Inflammatory macrophage (primary cell): ENCODE measurements around the gene RRAS2.
"Not testable (repeated sequence)": the region's sequence is repeated elsewhere in the genome, so short reads cannot be mapped to it uniquely, and the experiment has no call there.

ENCODE experiments used
- DNase-seq, 2 donors: peaks; one replicate each; pipeline ENCODE4 v3.0.0-alpha.2; 2020 to 2022

RRAS2 gene

DNA sequence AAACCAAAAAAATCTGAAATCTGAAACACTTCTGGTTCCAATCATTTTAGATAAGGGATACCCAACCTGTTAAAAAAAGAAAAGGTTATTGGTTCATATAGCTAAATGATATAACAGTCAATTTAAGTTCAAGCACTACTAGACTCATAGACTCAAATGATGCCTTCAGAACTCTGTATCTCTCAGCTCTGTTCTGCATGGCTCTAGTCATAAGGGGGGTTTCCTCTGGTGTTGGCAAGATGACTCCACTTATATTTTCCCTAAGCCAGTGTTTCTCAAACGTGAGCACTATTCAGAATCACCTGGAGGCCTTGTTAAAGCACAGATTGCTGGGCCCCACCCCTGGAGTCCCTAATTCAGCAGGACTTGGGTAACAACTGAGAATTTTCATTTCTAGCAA lies 11.5 kb upstream of the RRAS2 start:
- no peak for DNase-seq

DNA sequence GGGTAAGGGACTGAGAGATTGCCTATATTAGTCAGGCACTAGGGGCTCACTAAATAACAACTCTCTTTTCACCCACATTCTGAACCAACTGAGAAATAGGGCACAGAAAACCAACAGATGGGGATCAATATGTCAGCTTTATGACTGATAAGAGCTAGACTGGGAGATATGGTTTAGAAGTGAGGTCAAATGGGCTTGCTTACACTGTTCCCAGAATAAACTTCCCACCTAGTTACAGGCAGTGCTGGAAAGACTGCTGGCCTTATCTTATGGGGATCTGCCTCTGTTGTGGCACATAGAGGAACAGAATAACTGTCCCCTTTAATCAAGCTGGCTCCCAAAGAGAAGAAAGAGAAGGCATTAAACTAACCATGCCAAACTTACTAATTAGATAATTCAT lies 10.6 kb upstream of the RRAS2 start:
- no peak for DNase-seq

DNA sequence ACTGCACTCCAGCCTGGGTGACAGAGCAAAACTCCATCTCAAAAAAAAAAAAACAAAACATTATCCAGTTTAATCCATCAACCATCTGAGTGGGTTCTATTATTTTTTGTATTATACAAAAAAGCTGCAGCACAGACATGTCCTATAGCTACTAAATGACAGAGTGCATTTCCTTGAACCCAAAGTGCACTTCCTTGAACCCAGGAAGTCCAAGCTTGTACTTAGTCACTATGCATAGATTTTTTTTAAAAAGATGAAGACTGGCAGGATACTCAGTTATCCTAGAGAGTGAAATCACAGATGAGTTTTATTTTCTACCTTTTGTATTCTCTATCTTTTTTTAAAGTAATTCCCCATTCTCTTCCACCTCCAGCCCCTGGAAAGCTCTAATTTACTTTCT lies 8.0 kb upstream of the RRAS2 start:
- no peak for DNase-seq

DNA sequence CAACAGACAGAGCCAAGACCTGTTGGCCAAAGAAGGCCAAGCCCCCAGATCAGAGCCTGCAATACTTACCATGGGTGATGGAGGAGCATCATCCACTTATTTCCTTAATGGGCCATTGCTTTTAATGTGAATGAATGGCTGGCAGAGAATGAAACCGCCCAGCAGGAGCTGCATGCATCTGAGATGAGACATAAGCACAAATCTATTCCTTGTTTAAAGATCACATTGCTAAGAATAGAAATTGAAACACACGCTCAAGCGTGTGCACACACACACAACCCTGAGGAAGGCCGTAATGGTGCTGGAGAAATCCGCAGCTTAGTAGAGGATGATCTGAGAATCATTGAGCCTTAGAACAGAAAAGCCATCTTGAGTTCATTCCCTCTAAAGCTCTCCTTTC lies 5.3 kb upstream of the RRAS2 start:
- DNase-seq, result no peak

DNA sequence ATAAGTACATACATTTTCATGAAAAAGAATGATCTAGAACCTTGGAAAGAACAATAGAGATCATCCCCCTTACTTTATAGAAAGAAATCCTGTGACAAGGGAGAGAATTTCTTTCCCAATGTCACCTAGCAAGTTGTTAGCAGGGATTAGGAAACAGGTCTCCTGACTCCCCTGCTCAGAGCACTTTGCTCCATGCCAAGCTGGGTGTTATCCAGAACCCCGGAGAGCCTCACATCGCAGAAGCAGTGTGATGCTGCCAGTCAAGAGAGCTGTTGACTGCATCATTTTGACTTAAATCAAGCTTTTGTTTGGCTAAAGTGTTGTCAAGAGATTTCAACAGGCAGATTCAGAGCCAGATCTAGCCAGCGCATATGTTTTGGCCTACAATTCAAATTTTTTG lies 3.6 kb upstream of the RRAS2 start:
- no peak for DNase-seq

DNA sequence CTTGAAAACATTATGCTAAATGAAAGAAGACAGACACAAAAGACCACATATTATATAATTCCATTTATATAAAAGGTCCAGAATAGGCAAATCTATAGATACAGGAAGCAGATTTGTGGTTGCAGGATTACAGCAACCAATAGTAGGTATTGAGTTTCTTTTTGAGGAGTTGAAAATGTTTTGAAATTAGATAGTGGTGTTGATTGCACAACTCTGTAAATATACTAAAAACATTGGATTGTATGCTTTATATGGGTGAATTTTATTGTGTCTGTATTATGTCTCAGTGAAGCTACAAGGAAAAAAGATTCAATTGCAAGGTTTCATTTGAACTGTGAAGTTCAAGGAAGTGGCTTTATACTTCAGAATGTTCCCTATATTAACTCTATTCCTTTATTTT lies 3.0 kb upstream of the RRAS2 start:
- no peak for DNase-seq

DNA sequence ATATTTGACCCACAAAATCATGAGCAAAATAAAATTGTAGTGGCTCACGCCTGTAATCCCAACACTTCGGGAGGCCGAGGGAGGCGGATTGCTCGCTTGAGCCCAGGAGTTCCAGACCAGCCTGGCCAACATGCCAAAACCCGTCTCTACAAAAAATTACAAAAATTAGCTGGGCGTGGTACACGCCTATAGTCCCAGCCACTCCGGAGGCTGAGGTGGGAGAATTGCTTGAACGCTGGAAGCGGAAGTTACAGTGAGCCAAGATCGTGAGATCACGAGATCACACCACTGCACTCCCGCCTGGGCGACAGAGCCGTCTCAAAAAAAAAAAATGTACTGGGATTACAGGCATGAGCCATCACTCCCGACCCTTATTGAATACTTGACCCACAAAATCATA lies 2.0 kb upstream of the RRAS2 start:
- DNase-seq, result no peak

DNA sequence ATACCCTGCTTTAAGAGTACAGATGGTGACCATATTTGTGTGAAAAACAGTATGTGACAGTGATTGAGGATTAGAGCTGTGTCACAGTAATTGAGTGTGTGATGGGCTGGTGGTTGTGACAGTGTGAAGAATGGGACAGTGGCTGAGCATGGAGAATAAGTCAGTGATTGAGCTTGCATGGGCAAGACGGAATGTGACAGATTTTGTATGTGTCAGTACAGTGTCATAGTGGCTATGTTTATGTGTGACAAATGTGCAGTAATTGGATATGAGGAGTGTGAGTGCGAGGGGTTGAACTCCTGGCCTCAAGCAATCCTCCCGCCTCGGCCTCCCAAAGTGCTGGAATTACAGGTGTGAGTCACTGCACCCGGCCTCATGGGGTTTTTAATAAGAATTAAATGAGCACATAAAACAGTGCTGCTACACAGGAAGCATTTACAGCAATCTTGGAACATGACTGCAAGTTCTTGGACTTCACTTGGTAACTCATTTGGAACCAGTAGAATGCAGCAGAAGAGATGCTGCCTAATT lies 583 bp upstream of the RRAS2 start:
- DNase-seq, result no peak

DNA sequence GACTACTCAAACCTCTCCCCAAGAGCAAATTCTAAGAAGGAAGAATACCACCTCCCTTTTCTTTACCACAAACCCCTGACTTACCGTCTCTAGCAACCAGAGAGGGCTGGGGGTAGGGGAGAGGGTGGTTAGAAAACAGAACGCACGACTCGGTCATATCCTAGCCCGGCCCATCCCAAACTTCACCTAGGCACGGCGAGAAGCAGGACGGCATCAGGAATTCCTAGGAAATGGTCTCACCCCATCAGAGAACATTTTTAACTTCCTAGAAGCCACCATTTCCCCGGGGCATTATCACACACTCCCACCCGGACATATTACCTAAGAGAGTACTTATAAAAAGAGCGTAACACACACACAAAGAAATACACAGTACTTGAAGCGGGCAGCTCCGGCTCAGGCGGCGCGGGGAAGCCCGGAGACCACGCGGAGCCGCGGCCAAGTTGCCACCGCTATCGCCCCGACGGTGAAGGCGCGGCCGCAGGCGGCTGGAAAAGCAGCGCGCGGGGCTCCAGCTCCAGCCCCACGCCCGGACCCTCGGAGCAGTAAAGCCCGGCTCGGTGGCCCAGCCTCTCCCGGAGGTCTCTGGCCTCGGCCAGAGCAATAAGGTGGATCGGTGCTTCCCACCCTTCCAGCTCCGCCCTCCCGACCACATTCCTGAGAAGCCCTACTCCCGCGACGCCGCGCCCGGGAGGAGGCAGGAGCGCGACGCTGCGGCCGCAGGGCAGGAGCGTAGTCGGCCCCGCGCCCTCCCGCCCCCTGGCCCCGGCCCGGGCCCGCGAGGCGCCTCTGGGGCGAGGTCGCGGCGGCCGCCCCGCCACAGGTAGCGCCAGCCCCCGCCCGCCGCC lies 878 bp downstream of the RRAS2 start:
- no peak for DNase-seq

DNA sequence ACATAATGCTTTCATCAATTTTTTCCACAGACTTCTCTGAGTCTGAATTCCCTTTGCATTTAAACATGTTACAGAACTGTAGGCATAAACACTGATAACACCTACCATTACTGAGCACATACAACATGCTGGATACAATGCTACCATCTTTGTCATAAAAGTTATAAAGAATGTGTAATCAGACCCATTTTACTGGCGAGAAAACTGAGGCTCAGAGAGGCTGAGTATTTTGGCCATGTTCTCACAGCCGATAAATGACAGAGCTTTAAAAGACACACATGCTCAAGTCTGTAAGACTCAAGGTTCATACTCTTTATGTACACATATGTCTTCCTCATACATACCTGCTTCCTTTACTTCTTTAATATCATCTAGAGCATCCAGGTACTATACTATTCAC lies 2.6 kb downstream of the RRAS2 start:
- DNase-seq, result no peak

DNA sequence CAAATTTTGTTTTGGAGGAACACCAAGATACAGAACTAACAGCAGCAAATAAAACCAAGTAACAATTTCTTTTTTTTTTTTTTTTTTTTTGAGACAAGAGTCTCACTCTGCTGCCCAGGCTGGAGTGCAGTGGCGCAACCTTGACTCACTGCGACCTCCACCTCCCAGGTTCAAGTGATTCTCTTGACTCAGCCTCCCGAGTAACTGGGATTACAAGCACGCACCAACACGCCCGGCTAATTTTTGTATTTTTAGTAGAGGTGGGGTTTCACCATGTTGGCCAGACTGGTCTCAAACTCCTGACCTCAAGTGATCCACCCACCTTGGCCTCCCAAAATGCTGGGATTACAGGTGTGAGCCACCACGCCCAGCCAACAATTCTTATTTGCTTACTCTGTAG lies 4.4 kb downstream of the RRAS2 start:
- DNase-seq, result not testable (repeated sequence)

DNA sequence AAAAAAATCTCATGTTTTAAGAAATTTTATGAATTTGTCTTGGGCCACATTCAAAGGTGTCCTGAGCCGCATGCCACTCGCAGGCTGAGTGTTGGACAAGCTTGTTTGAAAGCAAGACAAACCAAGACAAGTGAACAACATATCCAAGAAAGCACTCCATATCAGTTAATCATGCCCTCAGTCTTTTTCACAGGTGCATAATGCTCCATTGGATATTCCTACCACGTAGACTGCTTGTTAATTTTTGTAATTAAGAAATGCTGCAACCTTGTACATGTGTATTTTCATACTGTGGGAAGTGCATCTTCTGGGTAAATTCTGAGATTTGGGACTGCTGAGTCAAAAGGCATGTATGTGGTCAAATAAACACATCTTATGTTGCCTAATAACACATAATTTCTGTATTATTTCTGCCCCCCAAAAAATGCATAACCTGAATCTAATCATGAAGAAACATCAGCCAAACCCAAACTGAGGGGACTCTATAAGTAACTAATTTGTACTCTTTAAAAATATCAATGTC lies 8.2 kb downstream of the RRAS2 start:
- DNase-seq, result no peak

DNA sequence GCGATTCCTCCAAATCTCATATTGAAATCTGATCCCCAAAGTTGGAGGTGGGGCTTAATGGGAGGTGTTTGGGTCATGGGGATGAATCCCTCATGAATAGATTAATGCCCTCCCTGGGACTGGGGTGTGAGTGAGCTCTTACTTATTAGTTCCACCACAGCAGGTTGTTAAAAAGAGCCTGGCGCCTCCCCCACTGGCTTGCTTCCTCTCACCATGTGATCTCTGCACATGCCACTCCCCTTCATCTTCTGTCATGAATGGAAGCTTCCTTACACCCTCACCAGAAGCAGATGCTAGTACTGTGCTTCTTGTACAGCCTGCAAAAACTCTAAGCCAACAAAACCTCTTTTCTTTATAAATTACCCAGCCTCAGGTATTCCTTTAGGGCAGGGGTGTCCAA lies 8.8 kb downstream of the RRAS2 start:
- no peak for DNase-seq

DNA sequence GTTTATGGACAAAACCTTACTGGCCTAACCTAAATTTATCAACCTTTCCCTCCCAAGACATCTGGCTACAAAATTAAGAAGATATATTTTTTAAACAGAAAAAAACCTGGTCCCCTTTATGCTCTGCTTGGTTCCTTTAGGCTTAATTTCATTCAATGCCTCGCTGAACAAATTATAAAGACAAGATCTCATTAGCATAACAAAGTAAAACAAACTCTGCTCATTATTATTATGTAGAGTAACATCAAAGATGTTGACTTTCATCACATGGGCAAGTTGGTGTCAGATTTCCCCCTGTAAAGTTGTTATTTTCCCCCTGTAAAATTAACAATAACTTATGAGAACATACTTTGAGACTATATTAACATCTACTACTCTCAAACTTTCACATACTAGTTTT lies 11.0 kb downstream of the RRAS2 start:
- DNase-seq, result no peak

DNA sequence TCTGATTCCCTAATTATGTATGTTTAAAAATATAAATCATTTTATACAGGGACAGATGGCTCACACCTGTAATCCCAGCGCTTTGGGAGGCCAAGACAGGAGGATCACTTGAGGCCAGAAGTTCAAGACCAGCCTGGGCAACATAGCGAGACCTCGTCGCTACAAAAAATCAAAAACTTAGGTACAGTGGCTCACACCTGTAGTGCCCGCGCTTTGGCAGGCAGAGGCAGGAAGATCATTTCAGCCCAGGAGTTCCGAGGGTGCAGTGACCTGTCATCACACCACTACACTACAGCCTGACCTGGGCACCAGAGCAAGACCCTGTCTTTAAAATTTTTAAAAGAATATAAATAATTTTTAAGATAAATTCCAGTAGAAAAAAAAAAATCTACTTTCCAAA lies 11.5 kb downstream of the RRAS2 start:
- no peak for DNase-seq

DNA sequence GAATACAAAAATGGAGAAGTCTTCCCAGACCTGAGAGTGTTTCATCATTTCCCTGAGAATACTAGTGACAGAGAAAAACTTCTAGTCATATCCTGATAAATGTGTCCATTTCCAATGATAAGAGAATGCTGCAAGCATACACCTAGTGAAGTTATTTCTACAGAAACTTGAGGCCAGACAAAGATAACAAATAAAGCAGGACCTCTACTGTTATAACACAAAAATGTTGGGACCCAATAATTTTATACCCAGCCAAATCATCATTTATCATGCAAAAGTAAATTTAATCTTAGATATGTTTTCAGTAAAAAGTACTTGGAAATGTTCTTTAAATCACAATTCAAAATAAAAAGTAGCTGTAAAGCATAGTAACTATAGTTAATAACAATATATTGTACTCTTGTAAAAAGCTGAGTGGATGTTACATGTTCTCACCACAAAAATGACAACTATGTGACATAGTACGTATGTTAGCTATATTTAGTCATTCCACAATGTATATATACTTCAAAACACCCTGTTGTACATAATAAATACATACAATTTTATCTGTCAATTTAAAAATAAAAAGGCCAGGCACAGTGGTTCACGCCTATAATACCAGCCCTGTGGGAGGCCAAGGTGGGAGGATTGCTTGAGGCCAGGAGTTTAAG lies 12.6 kb downstream of the RRAS2 start:
- no peak for DNase-seq

DNA sequence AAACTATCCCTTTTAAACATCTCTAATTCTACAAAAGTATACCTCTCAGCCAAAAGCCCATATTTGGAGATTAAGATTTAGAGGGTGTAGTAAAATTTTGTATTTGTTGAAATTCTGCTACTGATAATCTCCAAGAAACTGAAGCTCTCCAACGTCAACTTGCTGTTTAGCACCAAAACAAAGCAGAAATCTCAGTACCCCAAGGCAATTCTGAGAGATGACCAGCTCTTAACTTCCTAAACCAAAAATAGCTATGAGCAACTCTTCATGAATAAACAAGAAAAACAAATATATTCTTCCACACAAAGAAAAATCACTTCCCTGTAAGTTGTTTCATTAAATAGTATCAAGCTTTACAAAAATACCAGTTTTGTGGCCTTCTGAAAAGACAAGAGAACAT lies 13.3 kb downstream of the RRAS2 start:
- DNase-seq, result no peak

DNA sequence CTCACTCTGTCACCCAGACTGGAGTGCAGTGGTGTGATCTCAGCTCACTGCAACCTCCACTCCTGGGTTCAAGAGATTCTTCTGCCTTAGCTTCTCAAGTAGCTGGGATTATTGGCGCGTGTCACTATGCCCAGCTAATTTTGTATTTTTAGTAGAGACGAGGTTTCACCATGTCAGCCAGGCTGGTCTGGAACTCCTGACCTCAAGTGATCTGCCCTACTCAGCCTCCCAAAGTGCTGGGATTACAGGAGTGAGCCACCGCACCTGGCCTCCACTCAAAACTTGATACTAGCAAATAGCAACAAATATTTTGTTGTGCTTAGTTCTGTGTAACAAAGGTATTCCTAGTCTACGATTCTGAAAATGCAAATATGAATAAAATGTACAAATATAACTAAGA lies 14.0 kb downstream of the RRAS2 start:
- not testable (repeated sequence) for DNase-seq

DNA sequence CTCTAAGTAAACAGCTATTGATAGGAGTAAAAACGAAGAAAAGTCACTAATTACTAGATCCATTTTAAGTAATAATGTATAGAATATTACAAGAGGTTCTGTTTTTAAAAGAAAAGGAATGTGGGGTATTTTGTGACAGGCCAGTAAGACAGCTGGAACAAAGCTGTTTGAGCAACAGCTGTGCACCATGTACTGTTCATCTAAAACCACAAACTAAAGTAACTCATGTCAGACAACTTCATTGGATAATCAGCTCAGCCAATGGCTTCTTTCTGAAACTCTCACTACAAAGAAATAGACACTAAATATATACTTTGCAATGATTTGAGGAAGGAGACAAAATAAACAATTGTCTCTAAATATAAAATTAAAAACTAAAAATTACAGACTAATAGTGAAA lies 16.1 kb downstream of the RRAS2 start:
- no peak for DNase-seq

DNA sequence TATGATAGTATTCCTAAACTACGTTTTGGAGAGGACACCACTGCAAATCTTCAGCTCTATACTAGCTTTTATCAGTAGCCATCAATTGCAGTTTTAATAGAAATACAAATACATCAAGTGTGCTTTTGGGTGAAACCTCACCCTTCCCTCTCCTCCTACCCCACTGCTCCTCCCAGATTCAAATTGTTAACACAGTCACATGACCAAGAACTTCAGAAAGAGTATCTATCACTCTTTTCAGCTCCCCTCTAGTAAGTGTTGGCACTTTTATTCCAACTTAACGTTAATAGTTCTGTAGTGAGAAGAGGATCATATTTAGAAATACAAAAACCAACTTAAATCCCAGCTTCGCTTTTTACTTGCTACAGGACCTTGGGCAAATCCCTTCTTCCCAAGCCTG lies 17.0 kb downstream of the RRAS2 start:
- DNase-seq, result no peak

DNA sequence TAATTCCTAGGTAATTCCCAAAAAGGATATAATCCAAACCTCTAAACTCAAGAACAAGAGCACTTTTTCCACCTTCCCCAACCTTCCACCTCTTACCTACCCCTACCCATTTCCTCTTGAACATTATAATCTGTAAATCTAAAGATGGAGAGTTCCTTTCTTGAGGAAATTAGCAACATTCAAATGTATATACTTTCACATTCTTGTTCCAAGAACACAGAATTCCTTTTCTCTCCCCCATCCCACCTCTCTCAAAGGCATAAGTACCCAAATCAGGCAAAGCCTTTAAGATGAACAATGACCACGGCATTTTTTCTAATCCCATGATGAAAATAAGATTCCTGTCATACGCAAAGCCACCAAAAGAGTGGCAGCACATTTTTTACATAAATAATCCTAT lies 18.3 kb downstream of the RRAS2 start:
- DNase-seq, result no peak

DNA sequence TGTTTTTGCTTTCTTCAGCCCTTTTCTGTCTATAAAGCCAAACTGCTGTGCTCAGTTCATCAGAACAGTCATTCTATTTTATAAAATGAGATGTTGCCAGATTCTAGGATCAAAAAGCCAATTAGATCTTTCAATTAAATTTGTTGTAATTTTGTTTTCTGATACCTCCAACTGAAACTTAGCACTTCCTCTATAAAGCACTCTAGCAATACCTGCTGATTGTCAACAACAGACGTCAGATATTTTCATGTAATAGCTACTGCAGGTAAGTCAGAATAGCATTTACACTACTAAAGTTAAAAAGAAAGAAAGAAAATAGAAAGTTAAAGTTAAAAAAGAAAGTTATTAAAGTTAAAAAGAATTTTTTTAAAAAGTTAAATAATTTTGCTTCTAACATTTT lies 19.6 kb downstream of the RRAS2 start:
- DNase-seq, result no peak

DNA sequence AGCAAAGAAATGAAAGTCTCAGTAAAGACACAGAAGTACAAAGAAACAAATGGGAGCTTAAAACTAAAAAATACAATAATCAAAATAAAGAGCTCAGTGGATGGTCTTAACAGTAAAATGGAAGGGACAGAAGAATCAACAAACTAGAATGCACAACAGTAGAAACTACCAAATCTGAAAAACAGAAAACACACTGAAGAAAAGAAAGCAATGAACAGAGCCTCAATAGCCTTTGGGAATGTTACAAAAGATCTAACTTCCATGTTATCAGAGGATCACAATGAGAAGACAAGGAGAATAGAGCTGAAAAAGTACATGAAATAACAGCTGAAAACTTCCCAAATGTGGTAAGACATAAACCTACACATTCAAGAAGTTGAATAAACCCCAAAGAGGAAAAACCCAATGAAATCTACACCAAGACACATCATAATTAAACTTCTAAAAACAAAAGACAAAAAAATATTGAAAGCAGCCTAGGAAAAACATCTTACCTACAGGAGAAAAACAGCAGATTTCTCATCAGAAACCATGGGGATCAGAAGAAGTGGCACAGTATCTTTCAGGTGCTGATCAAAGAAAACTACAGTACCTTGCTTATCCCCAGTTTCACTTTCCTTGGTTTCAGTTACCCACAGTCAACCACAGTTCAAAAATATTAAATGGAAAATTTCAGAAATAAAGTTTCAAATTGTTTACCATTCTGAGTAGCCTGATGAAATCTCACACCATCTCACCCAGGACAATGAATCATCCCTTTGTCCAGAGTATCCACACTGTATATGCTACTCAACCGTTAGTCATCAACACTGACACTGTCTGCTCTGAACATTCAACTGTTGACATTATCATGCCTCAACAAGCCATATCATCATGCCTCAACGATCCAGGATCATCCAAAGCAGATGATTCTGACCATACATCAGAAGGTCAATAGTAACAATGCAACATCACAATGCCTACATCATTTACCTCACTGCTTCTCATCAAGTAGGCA lies 22.2 kb downstream of the RRAS2 start:
- peak in 1 of 2 donors; percentile 11 for DNase-seq
